Tibial artery (tissue), 4 donors: ENCODE measurements around the gene ADCY3.

Experiments
- DNase-seq, 2 donors: peaks; one replicate each; pipeline ENCODE4 v3.0.0-alpha.2; 2019
- H3K27ac ChIP-seq, 2 donors: fragments of 200-600 bp; sonication (generic) in 1 of 2; 1 replicate in 1 of 2; 2 replicates in 1 of 2; pipeline ENCODE4 v1.5.1; 2018 to 2019; ENCODE audit warnings: mild to moderate bottlenecking in 1 of 2
- H3K27me3 ChIP-seq, 2 donors: fragments of 200-600 bp; sonication (generic) in 1 of 2; one replicate each; pipeline versions ENCODE4 v1.5.1 to v1.6.0; 2016 to 2019
- H3K36me3 ChIP-seq, 3 donors: fragments of 200-600 bp; sonication (generic) in 2 of 3; one replicate each; pipeline ENCODE4 v1.5.1; 2016 to 2019; ENCODE audit warnings: mild to moderate bottlenecking in 2 of 3
- H3K4me1 ChIP-seq, 4 donors: fragments of 200-600 bp; sonication (generic) in 2 of 4; 1 replicate in 3 of 4; 2 replicates in 1 of 4; pipeline ENCODE4 v1.5.1; 2016 to 2019
- H3K4me3 ChIP-seq, 2 donors: fragments of 200-600 bp; sonication (generic) in 1 of 2; 1 replicate in 1 of 2; 2 replicates in 1 of 2; pipeline ENCODE4 v1.5.1; 2018 to 2019; ENCODE audit warnings: mild to moderate bottlenecking in 2 of 2
- H3K9me3 ChIP-seq, 3 donors: fragments of 200-600 bp; sonication (generic) in 1 of 3; one replicate each; pipeline ENCODE4 v1.5.1; 2016 to 2019
- CTCF ChIP-seq, 2 experiments: fragments of 200-600 bp in 1 of 2; fragments of 450-650 bp in 1 of 2; IDR thresholded peaks; one replicate each; pipeline ENCODE4 v1.5.1; 2017 to 2019; ENCODE audit warnings: antibody characterized with exemption in 2 of 2, mild to moderate bottlenecking in 1 of 2, moderate library complexity in 1 of 2
- intact Hi-C: fragments of 100-400 bp; cut with DNase I; formaldehyde crosslinking; loops from one replicate; pipeline ENCODE4 v1.15.0; 2023; ENCODE audit warnings: low total_unique reads

Gene ADCY3

GRCh38 chr2:24771764-24772586 is 148.1 kb downstream of the ADCY3 start:
- DNase-seq = no peak
- TF ChIP-seq CTCF (IDR thresholded peaks at IDR 0.05) = no peak
- H3K9me3 ChIP-seq = no peaks in the 10 kb centered on the region
- H3K27me3 ChIP-seq = no peaks in the 10 kb centered on the region
- no peak overlapping the region for H3K4me3 ChIP-seq
- peaks cover 0 to 36% (median 19%) of the 10 kb centered on the region in 3 donors for H3K36me3 ChIP-seq
- intact Hi-C loops = no loop called here
- H3K27ac ChIP-seq = no peak overlapping the region
- H3K4me1 ChIP-seq = no peaks in the 10 kb centered on the region

GRCh38 chr2:24771061-24771460 is 149.0 kb downstream of the ADCY3 start:
- no peak for TF ChIP-seq CTCF (IDR thresholded peaks at IDR 0.05)
- H3K27ac ChIP-seq = no peak overlapping the region
- no peak overlapping the region for H3K4me3 ChIP-seq
- H3K27me3 ChIP-seq = no peaks in the 10 kb centered on the region
- peaks cover 0 to 42% (median 19%) of the 10 kb centered on the region in 3 donors for H3K36me3 ChIP-seq
- intact Hi-C loops = no loop called here
- H3K4me1 ChIP-seq = no peaks in the 10 kb centered on the region
- no peaks in the 10 kb centered on the region for H3K9me3 ChIP-seq
- no peak for DNase-seq
